HepG2 (cell line): ENCODE data around the gene DLG3. TPM values are rescaled to one million over a fixed set of nuclear protein-coding genes. Genes with fewer than 3 reads are reported as not detected.

ENCODE experiments used
- ATAC-seq: fragments of 200-7000 bp; cut with Tn5 transposase; 3 replicates; pipeline ENCODE4 v1.9.1; 2020; ENCODE audit warnings: mild to moderate bottlenecking, moderate library complexity
- BruUV-seq: library from RNA; stranded (reverse); fragments of 400-500 nt; replicated peaks from 2 replicates; lab custom pipeline; 2021; lab: Mats Ljungman, UMichigan
- CTCF ChIA-PET: fragments of 300-600 bp; formaldehyde crosslinking; extraction: SDS; loops from one replicate; lab custom pipeline; 2021; ENCODE audit warnings: low total read pairs, inconsistent platforms, low intra/inter-chr PET ratio; lab: Yijun Ruan, JAX
- POLR2A ChIA-PET: fragments of 350-600 bp; sonication (Branson Sonifier 250); formaldehyde crosslinking; loops from one replicate; lab custom pipeline; 2020; ENCODE audit warnings: antibody characterized with exemption, inconsistent platforms; lab: Yijun Ruan, JAX
- DNase-seq: peaks from one replicate; pipeline ENCODE4 v3.0.0-alpha.2; 2015; ENCODE audit warnings: low spot score
- FAIRE-seq: peaks from 3 replicates; lab custom pipeline; 2011; peaks lifted over from hg19 to GRCh38; lab: Jason Lieb, UNC
- H2AFZ ChIP-seq: one replicate; pipeline ENCODE4 v1.6.1; 2011; ENCODE audit warnings: low read length, inconsistent platforms
- H3K27ac ChIP-seq: fragments of 300-600 bp; 3 replicates; pipeline ENCODE4 v1.8.0; 2011; ENCODE audit warnings: mixed run types, mild to moderate bottlenecking, mixed read lengths, low read length, inconsistent platforms; ENCODE audit not compliant: insufficient read depth; ENCODE audit errors: extremely low read length
- H3K27me3 ChIP-seq, 2 experiments: fragments of 200-600 bp in 1 of 2; 2 replicates in 1 of 2; 3 replicates in 1 of 2; pipeline versions ENCODE4 v1.6.0 to v1.8.0; 2011; ENCODE audit warnings: low read length in 2 of 2, mild to moderate bottlenecking in 2 of 2, moderate library complexity in 2 of 2, inconsistent platforms in 1 of 2; ENCODE audit not compliant: insufficient read depth in 2 of 2, control insufficient read depth in 1 of 2
- H3K36me3 ChIP-seq, 2 experiments: fragments of 200-600 bp in 1 of 2; replicated peaks in 1 of 2; 2 replicates in 1 of 2; 3 replicates in 1 of 2; pipeline versions ENCODE4 v1.5.1 to v1.8.0; 2011; ENCODE audit warnings: low read length in 2 of 2, inconsistent platforms in 1 of 2; ENCODE audit not compliant: insufficient read depth in 2 of 2, control insufficient read depth in 1 of 2
- H3K4me1 ChIP-seq: 2 replicates; pipeline ENCODE4 v1.5.1; 2012; ENCODE audit warnings: low read length, inconsistent platforms; ENCODE audit not compliant: insufficient read depth
- H3K4me2 ChIP-seq: 2 replicates; pipeline ENCODE4 v1.6.0; 2011; ENCODE audit warnings: low read depth, low read length, inconsistent platforms
- H3K4me3 ChIP-seq, 3 experiments: fragments of 200-600 bp in 1 of 3; sonication (generic), shearing (Covaris generic) in 1 of 3; replicated peaks in 1 of 3; 2 replicates each; pipeline ENCODE4 v1.5.1; 2011 to 2016; ENCODE audit warnings: low read length in 3 of 3, inconsistent platforms in 2 of 3, low read depth in 2 of 3, mild to moderate bottlenecking in 2 of 3, control low read depth in 1 of 3, mixed read lengths in 1 of 3; ENCODE audit not compliant: insufficient read depth in 1 of 3
- H3K79me2 ChIP-seq: one replicate; pipeline ENCODE4 v1.6.1; 2011; ENCODE audit warnings: low read length, inconsistent platforms; ENCODE audit not compliant: insufficient read depth
- H3K9ac ChIP-seq: 2 replicates; pipeline ENCODE4 v1.6.0; 2011; ENCODE audit warnings: mild to moderate bottlenecking, low read depth, low read length, inconsistent platforms; ENCODE audit not compliant: insufficient read depth
- H3K9me3 ChIP-seq: 2 replicates; pipeline ENCODE4 v1.5.1; 2012; ENCODE audit warnings: mild to moderate bottlenecking, low read length
- H4K20me1 ChIP-seq: 2 replicates; pipeline ENCODE4 v1.6.0; 2011; ENCODE audit warnings: inconsistent platforms, mild to moderate bottlenecking, low read length, moderate library complexity; ENCODE audit not compliant: insufficient read depth
- CTCF ChIP-seq: sonication (generic); formaldehyde crosslinking; IDR thresholded peaks from 2 replicates; pipeline ENCODE4 v1.5.0; 2020; ENCODE audit warnings: mild to moderate bottlenecking, missing genetic modification reagents, moderate library complexity
- DNMT3B ChIP-seq: conservative IDR thresholded peaks from 2 replicates; pipeline ENCODE4 v1.6.1; 2016; ENCODE audit warnings: missing biosample characterization, control low read depth
- HBP1 ChIP-seq: IDR thresholded peaks from 2 replicates; pipeline ENCODE4 v1.6.1; 2016; ENCODE audit warnings: low read depth, control low read depth
- IKZF5 ChIP-seq: IDR thresholded peaks from 2 replicates; pipeline ENCODE4 v1.6.1; 2018; ENCODE audit warnings: missing genetic modification reagents, mild to moderate bottlenecking, missing compliant biosample characterization
- MTERF4 ChIP-seq: sonication (generic); formaldehyde crosslinking; IDR thresholded peaks from 2 replicates; pipeline ENCODE4 v1.8.0; 2023; ENCODE audit warnings: mild to moderate bottlenecking, missing genetic modification reagents
- MTF2 ChIP-seq: sonication (generic); formaldehyde crosslinking; IDR thresholded peaks from 2 replicates; pipeline ENCODE4 v1.5.0; 2020; ENCODE audit warnings: missing genetic modification reagents, borderline replicate concordance
- NKX3-1 ChIP-seq: sonication (generic); formaldehyde crosslinking; IDR thresholded peaks from 2 replicates; pipeline ENCODE4 v1.5.0; 2020; ENCODE audit warnings: missing genetic modification reagents
- PHF5A ChIP-seq: IDR thresholded peaks from one replicate; pipeline ENCODE4 v1.6.1; 2018; ENCODE audit warnings: low read depth, missing genetic modification reagents; ENCODE audit not compliant: unreplicated experiment
- PRMT3 ChIP-seq: sonication (generic); formaldehyde crosslinking; IDR thresholded peaks from 2 replicates; pipeline ENCODE4 v1.8.1; 2022; ENCODE audit warnings: low read depth, mild to moderate bottlenecking, moderate library complexity, missing genetic modification reagents, borderline replicate concordance
- SAFB2 ChIP-seq: sonication (generic); formaldehyde crosslinking; IDR thresholded peaks from 2 replicates; pipeline ENCODE4 v1.5.1; 2020; ENCODE audit warnings: missing genetic modification reagents, low read depth, mild to moderate bottlenecking, borderline replicate concordance
- SIX4 ChIP-seq: sonication (generic); formaldehyde crosslinking; IDR thresholded peaks from 2 replicates; pipeline ENCODE4 v1.4.0; 2020; ENCODE audit warnings: missing genetic modification reagents
- SSRP1 ChIP-seq: IDR thresholded peaks from 2 replicates; pipeline ENCODE4 v1.6.1; 2016; ENCODE audit warnings: control low read depth
- TARDBP ChIP-seq: sonication (generic); formaldehyde crosslinking; IDR thresholded peaks from 2 replicates; pipeline ENCODE4 v1.8.0; 2022; ENCODE audit warnings: mild to moderate bottlenecking, missing genetic modification reagents
- ZNF101 ChIP-seq: sonication (generic); formaldehyde crosslinking; IDR thresholded peaks from 2 replicates; pipeline ENCODE4 v1.4.0; 2020; ENCODE audit warnings: mild to moderate bottlenecking, low read depth, missing genetic modification reagents, borderline replicate concordance
- ZNF326 ChIP-seq: sonication (generic); formaldehyde crosslinking; IDR thresholded peaks from 2 replicates; pipeline ENCODE4 v1.4.0; 2020; ENCODE audit warnings: missing genetic modification reagents, borderline replicate concordance
- ZNF746 ChIP-seq: sonication (generic); formaldehyde crosslinking; IDR thresholded peaks from 2 replicates; pipeline ENCODE4 v1.8.0; 2022; ENCODE audit warnings: mild to moderate bottlenecking, missing genetic modification reagents
- ZNF777 ChIP-seq: sonication (generic); formaldehyde crosslinking; IDR thresholded peaks from 2 replicates; pipeline ENCODE4 v1.4.0; 2020; ENCODE audit warnings: missing genetic modification reagents
- ZNF841 ChIP-seq: sonication (generic); formaldehyde crosslinking; IDR thresholded peaks from 2 replicates; pipeline ENCODE4 v1.8.1; 2023; ENCODE audit warnings: missing genetic modification reagents, borderline replicate concordance
- ZNF850 ChIP-seq: sonication (generic); formaldehyde crosslinking; conservative IDR thresholded peaks from 2 replicates; pipeline ENCODE4 v1.9.0; 2021; ENCODE audit warnings: mild to moderate bottlenecking, missing genetic modification reagents
- WGBS: methylation state at CpG from one replicate; pipeline ENCODE4 v1.1.6; 2017; ENCODE audit warnings: low lambda C conversion rate; 5-methylcytosine and 5-hydroxymethylcytosine counted together
- in situ Hi-C: cut with HindIII; loops from 2 replicates; pipeline ENCODE4 v1.10.0; 2017; ENCODE audit warnings: low pct_unique_long_range_greater_than_20kb; ENCODE audit not compliant: extremely low pct_ligation_motif_present
- intact Hi-C: fragments of 100-400 bp; cut with micrococcal nuclease; formaldehyde crosslinking; loops from one replicate; pipeline ENCODE4 v1.10.0; 2022; ENCODE audit not compliant: unreplicated experiment
- polyA plus RNA-seq, 8 experiments: library from polyadenylated mRNA; depleted of rRNA in 3 of 8; stranded (reverse) in 7 of 8; unstranded in 1 of 8; fragments of >200 nt; fragmentation: Illumina TruSeq in 4 of 8; extraction: Trizol in 4 of 8; gene quantifications; 2 replicates each; pipeline versions ENCODE4 v1.2.1 to v1.2.3, GENCODE V29; 2011 to 2016; ENCODE audit warnings: low read depth in 4 of 8, missing spikeins in 1 of 8, mixed read lengths in 1 of 8; ENCODE audit not compliant: insufficient read depth in 1 of 8
- total RNA-seq, 5 experiments: library from RNA; depleted of rRNA; stranded (reverse); fragments of >200 nt; fragmentation: Illumina TruSeq; extraction: Trizol; gene quantifications; 2 replicates each; pipeline ENCODE4 v1.2.3, GENCODE V29; 2016; ENCODE audit warnings: low read depth in 1 of 5

The DLG3 gene
- total and polyA plus RNA-seq, 2 of the 13 experiments (the other 11 are each of a cell fraction or from before 2014, with no cell fraction given) = 9.9 to 19.4 TPM

- in situ Hi-C loops (no loop called here), intact Hi-C loops (no loop called here)
- Histone ChIP-seq H3K4me1 (peaks cover 34% of the 10 kb centered on the region), H2AFZ (no peak overlapping the region), H4K20me1 (no peaks in the 10 kb centered on the region), H3K79me2 (no peaks in the 10 kb centered on the region), H3K4me3 (no peak overlapping the region), H3K9me3 (no peaks in the 10 kb centered on the region), H3K9ac (no peak overlapping the region), H3K36me3 (peaks cover 0 to 3% of the 10 kb centered on the region in 2 experiments; a peak in 1 of 5 replicates), H3K4me2 (no peak overlapping the region), H3K27ac (no peak overlapping the region), H3K27me3 (no peaks in the 10 kb centered on the region)
- DNase-seq = no peak
- no TSS peak for BruUV-seq
- TF ChIP-seq NKX3-1 (no peak), CTCF (no peak), SSRP1 (CRISPR knock-in tag) (no peak), SAFB2 (CRISPR knock-in tag) (no peak), HBP1 (CRISPR knock-in tag) (no peak), PHF5A (CRISPR knock-in tag) (no peak), IKZF5 (no peak), ZNF101 (no peak), MTERF4 (no peak), ZNF326 (CRISPR knock-in tag) (no peak), TARDBP (CRISPR knock-in tag) (no peak), ZNF746 (CRISPR knock-in tag) (no peak), PRMT3 (CRISPR knock-in tag) (no peak), SIX4 (CRISPR knock-in tag) (no peak), DNMT3B (CRISPR knock-in tag) (no peak), ZNF850 (CRISPR knock-in tag) (no peak), ZNF841 (CRISPR knock-in tag) (no peak), MTF2 (CRISPR knock-in tag) (no peak), ZNF777 (CRISPR knock-in tag) (no peak)
- ChIA-PET CTCF (no interaction called here), POLR2A (no interaction called here)
- no peak for FAIRE-seq
- ATAC-seq = no peak
- WGBS = 92% methylated on average over 5 of the region's 8 CpGs
Observed at GRCh38 chrX:70481471-70482270, 37.0 kb downstream of the DLG3 start.
